ENCODE data around the gene PDCD11. TPM values are rescaled to one million over a fixed set of nuclear protein-coding genes. Genes with fewer than 3 reads are reported as not detected.

Gene PDCD11
- total and polyA plus RNA-seq, 12 donors = 9.4 to 16.9 (median 12.7) TPM

- peaks cover 32 to 91% (median 79%) of the 10 kb centered on the region in 9 donors for H3K4me1 ChIP-seq
Observed at GRCh38 chr10:103447187-103447586, 50.8 kb downstream of the PDCD11 start.

GRCh38 chr10:103448746-103449145 is 52.3 kb downstream of the PDCD11 start:
- DNase-seq = peak; percentile 58 to 60
- intact Hi-C loops (cut with DNase I) = no loop called here
- peaks cover 0 to 5% (median 0%) of the 10 kb centered on the region in 7 donors for H3K27me3 ChIP-seq
- H3K4me3 ChIP-seq = peak overlapping the region in 7 of 10 donors; percentile 18 to 89 (median 81)
- peaks cover 3 to 69% (median 37%) of the 10 kb centered on the region in 9 donors for H3K36me3 ChIP-seq
- 48 to 62% methylated on average over 1 of the region's 1 CpG for WGBS, 2 donors
- H3K27ac ChIP-seq = peak overlapping the region in 8 of 10 donors; percentile 89 to 98 (median 95)
- H3K9me3 ChIP-seq = no peaks in the 10 kb centered on the region
- TF ChIP-seq, protein P1, sequence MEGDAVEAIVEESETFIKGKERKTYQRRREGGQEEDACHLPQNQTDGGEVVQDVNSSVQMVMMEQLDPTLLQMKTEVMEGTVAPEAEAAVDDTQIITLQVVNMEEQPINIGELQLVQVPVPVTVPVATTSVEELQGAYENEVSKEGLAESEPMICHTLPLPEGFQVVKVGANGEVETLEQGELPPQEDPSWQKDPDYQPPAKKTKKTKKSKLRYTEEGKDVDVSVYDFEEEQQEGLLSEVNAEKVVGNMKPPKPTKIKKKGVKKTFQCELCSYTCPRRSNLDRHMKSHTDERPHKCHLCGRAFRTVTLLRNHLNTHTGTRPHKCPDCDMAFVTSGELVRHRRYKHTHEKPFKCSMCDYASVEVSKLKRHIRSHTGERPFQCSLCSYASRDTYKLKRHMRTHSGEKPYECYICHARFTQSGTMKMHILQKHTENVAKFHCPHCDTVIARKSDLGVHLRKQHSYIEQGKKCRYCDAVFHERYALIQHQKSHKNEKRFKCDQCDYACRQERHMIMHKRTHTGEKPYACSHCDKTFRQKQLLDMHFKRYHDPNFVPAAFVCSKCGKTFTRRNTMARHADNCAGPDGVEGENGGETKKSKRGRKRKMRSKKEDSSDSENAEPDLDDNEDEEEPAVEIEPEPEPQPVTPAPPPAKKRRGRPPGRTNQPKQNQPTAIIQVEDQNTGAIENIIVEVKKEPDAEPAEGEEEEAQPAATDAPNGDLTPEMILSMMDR (IDR thresholded peaks at IDR 0.05) = no peak
- peaks cover 32 to 84% (median 78%) of the 10 kb centered on the region in 9 donors for H3K4me1 ChIP-seq
- ATAC-seq = peak in 5 of 8 donors; percentile 5 to 65 (median 21)

More at GRCh38 chr10:103447187-103447586, 50.8 kb downstream of the PDCD11 start:
- Histone ChIP-seq H3K36me3 (peaks cover 3 to 85% (median 43%) of the 10 kb centered on the region in 9 donors), H3K4me3 (no peak overlapping the region), H3K9me3 (no peaks in the 10 kb centered on the region), H3K27ac (peak overlapping the region in 9 of 10 donors; percentile 69 to 98 (median 89)), H3K27me3 (peaks cover 0 to 5% (median 0%) of the 10 kb centered on the region in 7 donors)
- intact Hi-C loops (cut with DNase I) = no loop called here
- WGBS, 2 donors = 96 to 98% methylated on average over 23 of the region's 23 CpGs
- DNase-seq (no peak), ATAC-seq (no peak)
- TF ChIP-seq, protein P1 (IDR thresholded peaks at IDR 0.05) = no peak

GRCh38 chr10:103449208-103450144 is 53.0 kb downstream of the PDCD11 start:
- intact Hi-C loops (cut with DNase I) = no loop called here
- TF ChIP-seq, protein P1 (IDR thresholded peaks at IDR 0.05) = no peak
- 82 to 87% methylated on average over 34 of the region's 34 CpGs for WGBS, 2 donors
- peak overlapping the region; percentile 14 to 89 (median 82) for H3K4me3 ChIP-seq
- ATAC-seq (no peak), DNase-seq (no peak)
- H3K36me3 ChIP-seq = peaks cover 3 to 62% (median 30%) of the 10 kb centered on the region in 9 donors
- no peaks in the 10 kb centered on the region for H3K9me3 ChIP-seq
- peak overlapping the region in 9 of 10 donors; percentile 55 to 98 (median 95) for H3K27ac ChIP-seq
- H3K27me3 ChIP-seq = peaks cover 0 to 5% (median 0%) of the 10 kb centered on the region in 7 donors
- peaks cover 29 to 77% (median 71%) of the 10 kb centered on the region in 9 donors for H3K4me1 ChIP-seq

DNA sequence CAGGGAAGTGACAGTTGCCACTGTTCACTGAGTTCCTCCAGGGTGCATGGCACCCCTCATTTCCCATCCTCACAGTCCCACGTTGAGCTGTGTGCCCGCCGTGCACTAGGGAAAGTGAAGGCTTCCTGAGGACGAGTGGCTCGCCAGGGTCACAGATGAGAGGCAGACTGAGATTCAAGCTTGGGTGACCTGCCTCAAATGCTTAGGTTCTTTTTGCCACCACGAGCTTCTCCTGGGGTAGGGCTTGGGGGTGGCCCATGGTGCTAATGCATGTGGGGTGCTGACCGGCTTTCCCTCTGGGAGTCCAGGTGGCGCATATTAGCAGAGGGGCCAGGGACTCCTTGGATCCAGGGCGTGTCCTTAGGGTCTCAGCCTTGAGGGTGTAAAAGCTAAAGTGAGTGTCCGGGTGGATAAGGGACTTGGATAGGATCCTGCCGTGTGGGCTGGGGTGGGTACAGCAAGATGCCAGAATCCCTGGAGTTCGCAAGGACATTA is 53.8 kb downstream of the PDCD11 start:
- Histone ChIP-seq H3K9me3 (no peaks in the 10 kb centered on the region), H3K27me3 (peaks cover 0 to 5% (median 0%) of the 10 kb centered on the region in 7 donors), H3K4me3 (peak overlapping the region in 9 of 10 donors; percentile 65 to 89 (median 82)), H3K27ac (peak overlapping the region; percentile 58 to 98 (median 94)), H3K4me1 (peaks cover 28 to 69% (median 63%) of the 10 kb centered on the region in 9 donors), H3K36me3 (peaks cover 0 to 54% (median 28%) of the 10 kb centered on the region in 9 donors)
- DNase-seq (no peak), ATAC-seq (no peak)
- TF ChIP-seq, protein P1 (IDR thresholded peaks at IDR 0.05) = no peak
- intact Hi-C loops (cut with DNase I) = no loop called here
- WGBS, 2 donors = 84 to 90% methylated on average over 12 of the region's 12 CpGs
